ENCODE measurements around the gene DMRTB1.

DMRTB1 gene

GRCh38 chr1:53510215-53510614 lies 51.0 kb downstream of the DMRTB1 start:
- no peak for TF ChIP-seq CTCF (IDR thresholded peaks at IDR 0.05; ENCODE audit: control insufficient read depth, extremely low read depth, insufficient read depth)
- H3K4me3 ChIP-seq (ENCODE audit: low read depth, low read length) = no peak overlapping the region
- no peak for DNase-seq (ENCODE audit: low read depth)

GRCh38 chr1:53511323-53511932 lies 52.2 kb downstream of the DMRTB1 start:
- peak; percentile 26 for DNase-seq (ENCODE audit: low read depth)
- TF ChIP-seq CTCF (IDR thresholded peaks at IDR 0.05; ENCODE audit: control insufficient read depth, extremely low read depth, insufficient read depth) = no peak

GRCh38 chr1:53511933-53512806 lies 53.0 kb downstream of the DMRTB1 start:
- no peak for TF ChIP-seq CTCF (IDR thresholded peaks at IDR 0.05; ENCODE audit: control insufficient read depth, extremely low read depth, insufficient read depth)
- DNase-seq (ENCODE audit: low read depth) = peak; percentile 94
- H3K4me3 ChIP-seq (ENCODE audit: low read depth, low read length) = no peak overlapping the region

More at GRCh38 chr1:53511323-53511932, 52.2 kb downstream of the DMRTB1 start:
- no peak overlapping the region for H3K4me3 ChIP-seq (ENCODE audit: low read depth, low read length)

GRCh38 chr1:53512807-53513755 lies 53.9 kb downstream of the DMRTB1 start:
- no peak for TF ChIP-seq CTCF (IDR thresholded peaks at IDR 0.05; ENCODE audit: control insufficient read depth, extremely low read depth, insufficient read depth)

GRCh38 chr1:53513846-53514245 lies 54.6 kb downstream of the DMRTB1 start:
- no peak for TF ChIP-seq CTCF (IDR thresholded peaks at IDR 0.05; ENCODE audit: control insufficient read depth, extremely low read depth, insufficient read depth)
- no peak overlapping the region for H3K4me3 ChIP-seq (ENCODE audit: low read depth, low read length)
- no peak for DNase-seq (ENCODE audit: low read depth)

More at GRCh38 chr1:53512807-53513755, 53.9 kb downstream of the DMRTB1 start:
- no peak overlapping the region for H3K4me3 ChIP-seq (ENCODE audit: low read depth, low read length)
- DNase-seq (ENCODE audit: low read depth) = no peak

- no peak for DNase-seq (ENCODE audit: low read depth)
- TF ChIP-seq CTCF (IDR thresholded peaks at IDR 0.05; ENCODE audit: control insufficient read depth, extremely low read depth, insufficient read depth) = no peak
- no peak overlapping the region for H3K4me3 ChIP-seq (ENCODE audit: low read depth, low read length)
Measured at GRCh38 chr1:53514436-53514835, 55.2 kb downstream of the DMRTB1 start.
